Liver (tissue), 9 donors: ENCODE measurements around the gene GOLGA1. TPM values are rescaled to one million over a fixed set of nuclear protein-coding genes. Genes with fewer than 3 reads are reported as not detected.
A peak's percentile ranks its signal among the peaks of the same experiment; 100 is the strongest.

Source experiments
- DNase-seq: peaks from one replicate; pipeline ENCODE4 v3.0.0-alpha.2; 2017; ENCODE audit warnings: low spot score
- H3K27ac ChIP-seq, 2 donors: one replicate each; pipeline ENCODE4 v1.7.0; 2013; ENCODE audit warnings: inconsistent platforms in 2 of 2, low read length in 2 of 2, control low read depth in 1 of 2, low read depth in 1 of 2, mild to moderate bottlenecking in 1 of 2
- H3K27me3 ChIP-seq, 4 donors: one replicate each; pipeline versions ENCODE4 v1.6.1 to v1.7.0; 2013; ENCODE audit warnings: low read length in 3 of 4, inconsistent platforms in 1 of 4, mild to moderate bottlenecking in 1 of 4, moderate library complexity in 1 of 4; ENCODE audit not compliant: control insufficient read depth in 4 of 4, insufficient read depth in 4 of 4
- H3K36me3 ChIP-seq, 4 donors: one replicate each; pipeline versions ENCODE4 v1.6.1 to v1.7.0; 2013; ENCODE audit warnings: low read length in 3 of 4, mild to moderate bottlenecking in 3 of 4, low read depth in 1 of 4, moderate library complexity in 1 of 4; ENCODE audit not compliant: control insufficient read depth in 4 of 4, insufficient read depth in 3 of 4
- H3K4me1 ChIP-seq, 4 donors: one replicate each; pipeline versions ENCODE4 v1.6.1 to v1.7.0; 2013; ENCODE audit warnings: low read length in 3 of 4, mild to moderate bottlenecking in 3 of 4, moderate library complexity in 1 of 4; ENCODE audit not compliant: control insufficient read depth in 4 of 4, insufficient read depth in 4 of 4
- H3K4me3 ChIP-seq, 3 donors: one replicate each; pipeline versions ENCODE4 v1.6.1 to v1.7.0; 2013; ENCODE audit warnings: low read length in 3 of 3, control low read depth in 1 of 3, low read depth in 1 of 3, mild to moderate bottlenecking in 1 of 3
- H3K9ac ChIP-seq, 2 donors: one replicate each; pipeline ENCODE4 v1.7.0; 2013; ENCODE audit warnings: low read length in 2 of 2, mild to moderate bottlenecking in 2 of 2, moderate library complexity in 2 of 2, control low read depth in 1 of 2, low read depth in 1 of 2
- H3K9me3 ChIP-seq, 4 donors: one replicate each; pipeline versions ENCODE4 v1.6.1 to v1.7.0; 2013; ENCODE audit warnings: low read length in 3 of 4; ENCODE audit not compliant: control insufficient read depth in 4 of 4
- ATF3 ChIP-seq: IDR thresholded peaks from 2 replicates; pipeline ENCODE4 v1.6.1; 2016; ENCODE audit warnings: antibody characterized with exemption
- CTCF ChIP-seq: fragments of 150-350 bp; IDR thresholded peaks from 2 replicates; pipeline ENCODE4 v1.5.1; 2017; ENCODE audit warnings: improper control_type of control experiment, low read depth, low read length; ENCODE audit not compliant: missing input control
- EGR1 ChIP-seq, 2 donors: IDR thresholded peaks; 2 replicates each; pipeline ENCODE4 v1.6.1; 2016 to 2018; ENCODE audit warnings: antibody characterized with exemption in 2 of 2, low read depth in 2 of 2
- GABPA ChIP-seq, 2 donors: IDR thresholded peaks in 1 of 2; conservative IDR thresholded peaks in 1 of 2; 2 replicates each; pipeline ENCODE4 v1.6.1; 2016; ENCODE audit warnings: antibody characterized with exemption in 2 of 2, mild to moderate bottlenecking in 1 of 2, moderate library complexity in 1 of 2
- HNF4A ChIP-seq, 2 donors: conservative IDR thresholded peaks; 2 replicates each; pipeline ENCODE4 v1.6.1; 2016; ENCODE audit warnings: antibody characterized with exemption in 2 of 2, mild to moderate bottlenecking in 2 of 2
- JUND ChIP-seq, 2 donors: IDR thresholded peaks; 2 replicates each; pipeline ENCODE4 v1.6.1; 2016; ENCODE audit warnings: antibody characterized with exemption in 2 of 2
- REST ChIP-seq: IDR thresholded peaks from 2 replicates; pipeline ENCODE4 v1.6.1; 2016; ENCODE audit warnings: antibody characterized with exemption, mild to moderate bottlenecking
- RXRA ChIP-seq, 2 donors: IDR thresholded peaks; 2 replicates each; pipeline ENCODE4 v1.6.1; 2017 to 2018; ENCODE audit warnings: antibody characterized with exemption in 2 of 2, mild to moderate bottlenecking in 1 of 2
- SP1 ChIP-seq: IDR thresholded peaks from 2 replicates; pipeline ENCODE4 v1.6.1; 2018; ENCODE audit warnings: antibody characterized with exemption, mild to moderate bottlenecking
- YY1 ChIP-seq: IDR thresholded peaks from 2 replicates; pipeline ENCODE4 v1.6.1; 2016; ENCODE audit warnings: antibody characterized with exemption, mild to moderate bottlenecking
- ZBTB33 ChIP-seq: IDR thresholded peaks from 2 replicates; pipeline ENCODE4 v1.6.1; 2016; ENCODE audit warnings: antibody characterized with exemption
- WGBS: extraction: QIAGEN DNeasy Blood & Tissue Kit; methylation state at CpG from one replicate; pipeline ENCODE4 v1.1.7; 2013; 5-methylcytosine and 5-hydroxymethylcytosine counted together
- polyA plus RNA-seq, 2 donors: library from polyadenylated mRNA; stranded (reverse) in 1 of 2; unstranded in 1 of 2; fragments of 200-250 nt in 1 of 2; fragments of >200 nt in 1 of 2; fragmentation: Nextera tagmentation in 1 of 2; extraction: Ambion mirVana in 1 of 2; gene quantifications; one replicate each; pipeline versions ENCODE4 v1.2.1 to v1.2.3, GENCODE V29; 2013 to 2015
- total RNA-seq, 2 donors: library from RNA; depleted of rRNA; stranded (reverse); fragments of >200 nt; gene quantifications; one replicate each; pipeline ENCODE4 v1.2.3, GENCODE V29; 2014
- donor health status: healthy.
- donor health status: healthy.
- donor health status: healthy.
- donor health status: healthy.
- donor health status: healthy.

GOLGA1 gene
- total and polyA plus RNA-seq, 4 donors, result 5.9 to 17.6 (median 8.9) TPM

GRCh38 chr9:124869986-124870560 is 70.8 kb downstream of the GOLGA1 start (continued):
- TF ChIP-seq REST (peak; percentile 29), GABPA (IDR thresholded peaks at IDR 0.05 in 1 of 2, conservative IDR thresholded peaks at IDR 0.05 in 1 of 2) (peak; percentile 47 to 80), EGR1 (IDR thresholded peaks at IDR 0.05; ENCODE audit: low read depth in 2 of 2) (no peak), SP1 (peak; percentile 25), ATF3 (no peak), HNF4A (conservative IDR thresholded peaks at IDR 0.05) (no peak), ZBTB33 (no peak)

- H3K9ac ChIP-seq, result peak overlapping the region; percentile 87 to 99
- under 1% methylated on average over 41 of the region's 41 CpGs for WGBS
- peaks cover 0 to 7% (median 3%) of the 10 kb centered on the region in 4 donors for H3K36me3 ChIP-seq
- DNase-seq, result peak; percentile 53
- no peak for TF ChIP-seq CTCF
- TF ChIP-seq YY1, result no peak
- no peak for TF ChIP-seq JUND (IDR thresholded peaks at IDR 0.05)
- no peak for TF ChIP-seq RXRA (IDR thresholded peaks at IDR 0.05)
- TF ChIP-seq EGR1 (IDR thresholded peaks at IDR 0.05; ENCODE audit: low read depth in 2 of 2), result no peak
- no peak for TF ChIP-seq ZBTB33
- no peaks in the 10 kb centered on the region for H3K27me3 ChIP-seq
- peaks cover 3 to 29% (median 15%) of the 10 kb centered on the region in 4 donors for H3K4me1 ChIP-seq
- H3K4me3 ChIP-seq, result peak overlapping the region; percentile 69 to 98 (median 79)
- no peaks in the 10 kb centered on the region for H3K9me3 ChIP-seq
- peak overlapping the region; percentile 84 to 89 for H3K27ac ChIP-seq
These were observed 71.4 kb downstream of the GOLGA1 start for GRCh38 chr9:124869466-124869985.
